Measurements from ENCODE around the gene IMMP2L.
"Not testable (repeated sequence)": the region's sequence is repeated elsewhere in the genome, so short reads cannot be mapped to it uniquely, and the experiment has no call there.

IMMP2L gene

GRCh38 chr7:111447502-111447901, 114.8 kb downstream of the IMMP2L start:
- DNase-seq, result not testable (repeated sequence)

DNA sequence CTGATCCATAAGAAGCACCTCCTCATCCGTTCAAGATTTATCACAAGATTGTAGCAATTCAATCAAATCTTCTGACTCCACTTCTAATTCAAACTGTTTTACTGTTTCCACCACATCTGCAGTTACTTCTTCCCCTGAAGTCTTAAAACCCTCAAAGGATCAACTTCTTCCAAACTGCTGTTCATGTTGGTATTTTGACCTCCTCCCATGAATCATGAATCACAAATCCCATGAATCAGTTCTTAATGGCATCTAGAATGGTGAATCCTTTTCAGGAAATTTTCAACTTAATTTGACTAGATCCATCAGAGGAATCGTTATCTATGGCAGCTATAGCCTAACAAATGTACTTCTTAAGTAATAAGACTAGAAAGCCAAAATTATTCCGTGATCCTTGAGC, 122.3 kb downstream of the IMMP2L start:
- no peak for DNase-seq

GRCh38 chr7:111438369-111439289, 123.7 kb downstream of the IMMP2L start:
- DNase-seq, result no peak

DNA sequence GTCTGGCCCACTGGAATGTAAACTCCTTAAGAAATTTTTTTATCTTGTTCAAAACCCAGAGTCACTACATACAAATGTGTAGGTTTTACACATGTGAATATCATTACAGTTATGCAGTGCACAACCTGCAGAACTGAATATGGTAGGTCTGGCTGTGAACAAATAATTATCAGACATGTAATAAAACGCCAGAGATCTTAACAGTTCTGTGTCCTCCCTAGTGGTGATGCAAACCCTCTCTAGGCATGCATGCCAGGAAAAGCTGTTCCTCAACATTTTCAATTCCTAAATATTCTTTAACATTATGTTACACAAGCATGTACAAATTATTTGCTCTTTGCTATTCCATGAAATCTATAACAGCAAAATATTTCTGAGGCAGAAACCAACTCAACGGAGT, 124.6 kb downstream of the IMMP2L start:
- no peak for DNase-seq

DNA sequence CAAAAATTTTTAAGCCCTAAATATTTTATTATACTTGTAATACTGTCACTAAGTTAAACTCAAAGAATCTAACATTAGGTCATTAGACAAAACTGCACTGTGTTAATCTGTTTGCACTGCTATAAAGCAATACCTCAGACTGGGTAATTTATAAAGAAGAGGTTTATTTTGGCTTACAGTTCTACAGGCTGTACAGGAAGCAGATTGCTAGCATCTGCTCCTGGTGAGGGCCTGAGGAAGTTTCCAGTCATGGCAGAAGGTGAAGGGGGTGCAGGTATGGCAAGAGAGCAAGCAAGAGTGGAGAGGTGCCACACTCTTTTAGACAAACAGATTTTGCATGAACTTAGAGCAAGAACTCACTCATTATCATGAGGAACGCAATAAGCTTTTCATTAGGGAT, 125.7 kb downstream of the IMMP2L start:
- no peak for DNase-seq

GRCh38 chr7:111433426-111433825, 128.9 kb downstream of the IMMP2L start:
- no peak for DNase-seq

GRCh38 chr7:111429781-111430180, 132.5 kb downstream of the IMMP2L start:
- no peak for DNase-seq

DNA sequence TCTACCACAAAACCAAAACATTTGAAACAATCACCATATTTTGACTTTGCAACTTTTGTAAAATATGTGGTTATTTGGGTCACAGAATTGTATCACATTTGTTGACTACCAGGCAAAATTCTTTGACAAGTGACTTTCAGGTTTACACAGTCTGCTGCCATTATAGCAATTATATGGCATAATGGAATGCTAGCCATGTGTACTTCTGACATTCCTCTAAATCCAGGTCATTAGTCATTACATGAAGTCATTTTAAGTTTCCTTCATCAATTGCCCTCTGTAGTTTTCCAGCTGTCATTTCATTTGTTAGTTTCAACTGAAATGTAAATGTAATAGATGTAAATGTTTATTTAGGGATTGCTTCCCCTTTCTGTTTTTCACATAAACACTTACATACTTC, 137.5 kb downstream of the IMMP2L start:
- peak in 1 of 2 experiments; percentile 51 for DNase-seq

GRCh38 chr7:111414374-111414773, 147.9 kb downstream of the IMMP2L start:
- DNase-seq, result no peak

DNA sequence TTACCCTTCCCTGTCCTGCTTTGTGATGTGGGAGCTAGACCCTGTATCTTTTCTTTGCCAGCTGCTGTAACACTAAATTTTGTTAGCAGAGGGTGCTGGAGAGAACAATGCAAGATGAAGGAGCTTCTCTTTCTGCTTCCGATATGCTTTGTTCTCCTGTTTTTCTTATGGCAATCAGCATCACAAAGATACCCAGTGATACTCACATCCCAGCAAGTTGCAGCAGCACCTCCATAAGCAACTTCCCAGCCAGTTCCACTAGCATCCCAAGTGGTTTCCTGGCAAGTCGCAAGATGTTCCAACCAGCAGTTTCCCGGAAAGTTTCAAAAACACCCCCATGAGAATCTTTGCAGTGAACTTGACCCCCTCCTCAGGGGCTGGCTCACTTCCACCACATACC, 148.6 kb downstream of the IMMP2L start:
- no peak for DNase-seq

DNA sequence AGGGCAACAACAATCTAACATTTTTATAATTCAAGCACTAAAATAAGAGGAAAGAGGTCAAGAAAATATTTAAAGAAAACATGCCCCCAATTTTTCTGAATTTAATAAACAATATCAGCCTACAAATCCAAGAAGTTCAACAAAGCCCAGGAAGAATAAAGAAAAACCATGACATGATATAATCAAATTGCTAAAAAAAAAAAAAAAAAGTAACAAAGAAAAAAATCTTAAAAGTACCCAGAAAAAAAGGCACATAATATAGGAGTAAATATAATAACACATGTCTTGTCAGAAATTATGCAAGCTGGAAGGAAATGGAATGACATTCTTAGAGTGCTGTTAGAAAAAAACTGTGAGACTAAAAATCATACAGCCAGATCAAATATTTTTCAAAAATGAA, 151.4 kb downstream of the IMMP2L start:
- DNase-seq, result no peak

GRCh38 chr7:111409714-111410422, 152.4 kb downstream of the IMMP2L start:
- DNase-seq, result no peak

- DNase-seq, result no peak
Observed at GRCh38 chr7:111408724-111409123, 153.6 kb downstream of the IMMP2L start.

GRCh38 chr7:111407258-111407657, 155.0 kb downstream of the IMMP2L start:
- DNase-seq, result no peak

- no peak for DNase-seq
Observed at GRCh38 chr7:111405621-111406020, 156.7 kb downstream of the IMMP2L start.

DNA sequence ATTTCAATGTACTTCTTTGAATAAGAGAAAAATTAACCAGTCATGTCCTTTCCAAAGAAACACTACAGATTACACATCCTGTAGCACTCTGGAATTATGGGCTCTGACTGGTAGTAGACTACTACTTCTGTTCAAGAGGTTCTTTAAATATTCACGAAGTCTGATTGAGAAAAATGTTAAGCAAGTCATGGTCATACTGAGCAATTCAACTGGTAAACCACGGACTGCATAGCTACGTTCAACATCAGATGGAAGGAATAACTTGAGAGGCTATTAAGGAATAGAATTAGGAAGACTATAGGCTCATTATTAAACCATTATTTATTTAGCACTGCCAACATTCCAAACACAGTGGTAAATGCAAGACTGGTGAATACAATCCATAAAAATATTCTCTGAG, 160.8 kb downstream of the IMMP2L start:
- no peak for DNase-seq

GRCh38 chr7:111400088-111400487, 162.2 kb downstream of the IMMP2L start:
- DNase-seq, result no peak

- DNase-seq, result no peak
Observed at GRCh38 chr7:111394891-111395290, 167.4 kb downstream of the IMMP2L start.

GRCh38 chr7:111393011-111393754, 169.1 kb downstream of the IMMP2L start:
- DNase-seq, result no peak

DNA sequence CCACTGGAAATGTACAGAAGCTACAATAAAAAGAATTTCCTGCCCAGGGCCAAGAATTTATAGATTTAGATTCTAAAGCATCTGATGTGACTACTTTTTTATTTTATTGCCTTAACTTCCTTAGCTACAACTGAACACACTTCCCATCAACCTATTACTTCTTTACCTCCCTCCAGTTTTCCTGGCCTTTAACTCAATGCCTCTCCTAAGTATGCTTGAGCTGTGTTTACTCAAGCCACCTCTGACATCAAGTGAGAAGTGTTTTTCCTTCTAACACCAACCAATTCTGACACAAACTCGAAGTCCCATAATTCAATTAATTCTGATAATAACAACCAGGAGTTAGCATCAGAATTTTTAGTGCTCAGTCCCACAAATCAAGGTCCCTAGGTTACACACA, 170.0 kb downstream of the IMMP2L start:
- no peak for DNase-seq

GRCh38 chr7:111390000-111390399, 172.3 kb downstream of the IMMP2L start:
- no peak for DNase-seq

GRCh38 chr7:111388912-111389311, 173.4 kb downstream of the IMMP2L start:
- no peak for DNase-seq

DNA sequence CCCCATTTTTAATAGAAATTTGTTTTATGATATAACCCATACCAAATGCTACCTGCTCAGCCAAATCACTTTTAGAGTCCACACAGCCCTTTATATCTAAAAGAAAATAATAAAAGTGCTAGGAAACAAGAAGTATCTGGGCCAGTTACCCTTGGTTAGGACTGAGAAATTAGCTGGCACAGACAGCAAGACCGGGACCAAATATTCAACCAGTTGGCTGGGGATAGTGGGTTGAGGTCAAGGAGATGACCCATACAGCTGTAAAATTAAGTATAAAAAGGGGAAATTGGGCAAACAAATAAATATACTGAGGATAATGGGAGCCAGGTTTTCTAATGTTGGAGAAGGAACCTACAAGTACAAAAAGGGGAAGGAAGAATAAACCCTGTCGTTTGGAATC, 174.3 kb downstream of the IMMP2L start:
- no peak for DNase-seq
